Measurements from ENCODE around the gene FBXW11.

- TF ChIP-seq CTCF (conservative IDR thresholded peaks at IDR 0.05; ENCODE audit: low read depth, low read length) (no peak), EZH2 (IDR thresholded peaks at IDR 0.05; ENCODE audit: low read length, unreplicated experiment) (no peak)
These were observed 154.2 kb downstream of the FBXW11 start for GRCh38 chr5:171852255-171852681.

Measured in PC-3 (cell line).